ENCODE results near the gene RBBP8.

RBBP8 gene

GRCh38 chr18:22988208-22988607 lies 55.1 kb downstream of the RBBP8 start:
- in situ Hi-C loops (cut with HindIII; ENCODE audit: low sequenced_read_pairs): no loop called here

- in situ Hi-C loops (cut with HindIII; ENCODE audit: low sequenced_read_pairs): no loop called here
These were observed 65.2 kb downstream of the RBBP8 start for GRCh38 chr18:22998344-22998743.

GRCh38 chr18:22999212-22999611 lies 66.1 kb downstream of the RBBP8 start:
- in situ Hi-C loops (cut with HindIII; ENCODE audit: low sequenced_read_pairs): no loop called here

- in situ Hi-C loops (cut with HindIII; ENCODE audit: low sequenced_read_pairs): no loop called here
These were observed 66.5 kb downstream of the RBBP8 start for GRCh38 chr18:22999647-23000046.

GRCh38 chr18:23003289-23003688 lies 70.2 kb downstream of the RBBP8 start:
- in situ Hi-C loops (cut with HindIII; ENCODE audit: low sequenced_read_pairs): no loop called here

- in situ Hi-C loops (cut with HindIII; ENCODE audit: low sequenced_read_pairs): no loop called here
These were observed 79.1 kb downstream of the RBBP8 start for GRCh38 chr18:23012249-23012648.

GRCh38 chr18:23020555-23021294 lies 87.6 kb downstream of the RBBP8 start:
- in situ Hi-C loops (cut with HindIII; ENCODE audit: low sequenced_read_pairs): no loop called here

GRCh38 chr18:23021623-23022022 lies 88.5 kb downstream of the RBBP8 start:
- in situ Hi-C loops (cut with HindIII; ENCODE audit: low sequenced_read_pairs): no loop called here

GRCh38 chr18:23032030-23032582 lies 99.0 kb downstream of the RBBP8 start:
- in situ Hi-C loops (cut with HindIII; ENCODE audit: low sequenced_read_pairs): no loop called here

GRCh38 chr18:23033056-23033455 lies 99.9 kb downstream of the RBBP8 start:
- in situ Hi-C loops (cut with HindIII; ENCODE audit: low sequenced_read_pairs): no loop called here

GRCh38 chr18:23036660-23037201 lies 103.6 kb downstream of the RBBP8 start:
- in situ Hi-C loops (cut with HindIII; ENCODE audit: low sequenced_read_pairs): no loop called here

- in situ Hi-C loops (cut with HindIII; ENCODE audit: low sequenced_read_pairs): no loop called here
These were observed 104.5 kb downstream of the RBBP8 start for GRCh38 chr18:23037646-23038045.

GRCh38 chr18:23038712-23039111 lies 105.6 kb downstream of the RBBP8 start:
- in situ Hi-C loops (cut with HindIII; ENCODE audit: low sequenced_read_pairs): no loop called here

- in situ Hi-C loops (cut with HindIII; ENCODE audit: low sequenced_read_pairs): no loop called here
These were observed 109.0 kb downstream of the RBBP8 start for GRCh38 chr18:23042133-23042532.

- in situ Hi-C loops (cut with HindIII; ENCODE audit: low sequenced_read_pairs): no loop called here
These were observed 110.8 kb downstream of the RBBP8 start for GRCh38 chr18:23043803-23044376.

- in situ Hi-C loops (cut with HindIII; ENCODE audit: low sequenced_read_pairs): no loop called here
These were observed 116.7 kb downstream of the RBBP8 start for GRCh38 chr18:23049698-23050373.

GRCh38 chr18:23053776-23054457 lies 120.8 kb downstream of the RBBP8 start:
- in situ Hi-C loops (cut with HindIII; ENCODE audit: low sequenced_read_pairs): no loop called here

GRCh38 chr18:23054553-23054952 lies 121.4 kb downstream of the RBBP8 start:
- in situ Hi-C loops (cut with HindIII; ENCODE audit: low sequenced_read_pairs): no loop called here

GRCh38 chr18:23056315-23056714 lies 123.2 kb downstream of the RBBP8 start:
- in situ Hi-C loops (cut with HindIII; ENCODE audit: low sequenced_read_pairs): no loop called here

GRCh38 chr18:23057096-23057495 lies 124.0 kb downstream of the RBBP8 start:
- in situ Hi-C loops (cut with HindIII; ENCODE audit: low sequenced_read_pairs): no loop called here

All from DLD1 (cell line).